Measurements from ENCODE around the gene CBL.

- no peak for TF ChIP-seq POLR2A (IDR thresholded peaks at IDR 0.05)
- no peak for TF ChIP-seq CTCF (IDR thresholded peaks at IDR 0.05)
Observed at GRCh38 chr11:119198925-119199324, 7.2 kb upstream of the CBL start.
